ENCODE data around the gene RAP1GDS1. TPM values are rescaled to one million over a fixed set of nuclear protein-coding genes. Genes with fewer than 3 reads are reported as not detected.

RAP1GDS1 gene
- total and polyA plus RNA-seq, 2 of the 13 experiments (the other 11 are each of a cell fraction or from before 2014, with no cell fraction given): 19.3 to 42.5 TPM

DNA sequence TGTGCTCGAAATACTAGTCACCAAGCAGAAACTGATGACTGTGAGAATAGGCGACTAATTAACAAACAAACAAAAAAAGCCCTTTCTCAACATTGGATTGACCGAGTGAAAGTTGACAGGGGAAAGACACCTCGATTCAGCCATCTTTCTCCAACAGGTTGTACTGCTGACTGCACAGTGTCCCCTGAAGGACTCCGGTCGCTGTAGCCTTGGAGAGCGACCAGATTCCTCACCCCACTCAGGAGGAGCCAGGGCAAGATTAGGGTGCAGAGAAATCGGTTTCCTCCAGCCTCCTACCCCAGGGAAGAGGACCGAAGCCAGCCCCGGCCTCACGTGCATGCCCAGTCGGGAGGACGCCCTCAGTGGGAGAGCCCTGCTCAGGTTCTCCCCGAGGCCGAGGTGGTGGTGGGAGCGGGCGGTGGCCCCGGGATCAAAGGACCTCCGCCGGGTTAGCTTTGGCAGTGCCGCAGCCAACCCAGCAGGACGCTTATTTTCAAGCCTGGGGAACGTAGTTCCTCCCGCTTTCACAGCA, 1.1 kb upstream of the RAP1GDS1 start (continued):
- TF ChIP-seq ZMAT3 (CRISPR knock-in tag; conservative IDR thresholded peaks at IDR 0.05) (no peak), TGIF2 (CRISPR knock-in tag; IDR thresholded peaks at IDR 0.05) (no peak; the same call in none of the 2 replicates), NAIF1 (CRISPR knock-in tag; IDR thresholded peaks at IDR 0.05; ENCODE audit: borderline replicate concordance) (no peak), ZMYM2 (CRISPR knock-in tag; IDR thresholded peaks at IDR 0.05) (no peak), ZNF768 (CRISPR knock-in tag; IDR thresholded peaks at IDR 0.05) (0 out of 2 replicates have a peak, but pooled peaks have one; percentile 27), BRF2 (CRISPR knock-in tag; IDR thresholded peaks at IDR 0.05) (no peak), SYNCRIP (IDR thresholded peaks at IDR 0.05; ENCODE audit: insufficient read depth, low read depth, low read length) (no peak), ZNF329 (CRISPR knock-in tag; IDR thresholded peaks at IDR 0.05; ENCODE audit: low read depth) (no peak), SRF (IDR thresholded peaks at IDR 0.05; ENCODE audit: low read depth, low read length) (no peak), AKAP8 (CRISPR knock-in tag; IDR thresholded peaks at IDR 0.05) (no peak), SMARCE1 (IDR thresholded peaks at IDR 0.05; ENCODE audit: borderline replicate concordance) (no peak), ZC3H13 (CRISPR knock-in tag; IDR thresholded peaks at IDR 0.05) (no peak), ZNF530 (CRISPR knock-in tag; IDR thresholded peaks at IDR 0.05; ENCODE audit: low read depth) (no peak), MIER3 (CRISPR knock-in tag; IDR thresholded peaks at IDR 0.05; ENCODE audit: borderline replicate concordance) (no peak), MTA1 (CRISPR knock-in tag; IDR thresholded peaks at IDR 0.05; ENCODE audit: borderline replicate concordance) (no peak), ZNF629 (CRISPR knock-in tag; conservative IDR thresholded peaks at IDR 0.05) (no peak), ZNF225 (CRISPR knock-in tag; IDR thresholded peaks at IDR 0.05) (no peak; the same call in 1 of the 2 replicates), MXD3 (CRISPR knock-in tag; IDR thresholded peaks at IDR 0.05) (peak; percentile 27)
- TF ChIP-seq, protein P1, sequence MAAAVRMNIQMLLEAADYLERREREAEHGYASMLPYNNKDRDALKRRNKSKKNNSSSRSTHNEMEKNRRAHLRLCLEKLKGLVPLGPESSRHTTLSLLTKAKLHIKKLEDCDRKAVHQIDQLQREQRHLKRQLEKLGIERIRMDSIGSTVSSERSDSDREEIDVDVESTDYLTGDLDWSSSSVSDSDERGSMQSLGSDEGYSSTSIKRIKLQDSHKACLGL (CRISPR knock-in tag; IDR thresholded peaks at IDR 0.05): no peak
- TF ChIP-seq, protein P2, sequence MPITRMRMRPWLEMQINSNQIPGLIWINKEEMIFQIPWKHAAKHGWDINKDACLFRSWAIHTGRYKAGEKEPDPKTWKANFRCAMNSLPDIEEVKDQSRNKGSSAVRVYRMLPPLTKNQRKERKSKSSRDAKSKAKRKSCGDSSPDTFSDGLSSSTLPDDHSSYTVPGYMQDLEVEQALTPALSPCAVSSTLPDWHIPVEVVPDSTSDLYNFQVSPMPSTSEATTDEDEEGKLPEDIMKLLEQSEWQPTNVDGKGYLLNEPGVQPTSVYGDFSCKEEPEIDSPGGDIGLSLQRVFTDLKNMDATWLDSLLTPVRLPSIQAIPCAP (CRISPR knock-in tag; IDR thresholded peaks at IDR 0.05; ENCODE audit: low read depth): no peak
- TF ChIP-seq, protein P3, sequence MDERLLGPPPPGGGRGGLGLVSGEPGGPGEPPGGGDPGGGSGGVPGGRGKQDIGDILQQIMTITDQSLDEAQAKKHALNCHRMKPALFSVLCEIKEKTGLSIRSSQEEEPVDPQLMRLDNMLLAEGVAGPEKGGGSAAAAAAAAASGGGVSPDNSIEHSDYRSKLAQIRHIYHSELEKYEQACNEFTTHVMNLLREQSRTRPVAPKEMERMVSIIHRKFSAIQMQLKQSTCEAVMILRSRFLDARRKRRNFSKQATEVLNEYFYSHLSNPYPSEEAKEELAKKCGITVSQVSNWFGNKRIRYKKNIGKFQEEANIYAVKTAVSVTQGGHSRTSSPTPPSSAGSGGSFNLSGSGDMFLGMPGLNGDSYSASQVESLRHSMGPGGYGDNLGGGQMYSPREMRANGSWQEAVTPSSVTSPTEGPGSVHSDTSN (CRISPR knock-in tag; IDR thresholded peaks at IDR 0.05): no peak

All from HepG2 (cell line).